GM06990 (cell line): Measurements from ENCODE around the gene HDAC5.
"Not testable (repeated sequence)": the region's sequence is repeated elsewhere in the genome, so short reads cannot be mapped to it uniquely, and the experiment has no call there.

Source experiments
- DNase-seq: peaks from one replicate; pipeline ENCODE4 v3.0.0-alpha.2; 2011; ENCODE audit not compliant: insufficient read length; ENCODE audit errors: extremely low read depth
- H3K27me3 ChIP-seq: replicated peaks from 2 replicates; pipeline ENCODE4 v1.6.0; 2011; ENCODE audit warnings: low read length; ENCODE audit not compliant: control insufficient read depth, insufficient read depth
- H3K36me3 ChIP-seq: 2 replicates; pipeline ENCODE4 v1.5.1; 2011; ENCODE audit warnings: low read length; ENCODE audit not compliant: control insufficient read depth, insufficient read depth
- H3K4me3 ChIP-seq: replicated peaks from 2 replicates; pipeline ENCODE4 v1.5.1; 2011; ENCODE audit warnings: low read depth, mild to moderate bottlenecking, control low read depth, low read length
- TF ChIP-seq, protein P1 (sequence below): IDR thresholded peaks from 2 replicates; pipeline ENCODE4 v1.5.1; 2011; ENCODE audit warnings: low read length, control low read depth, mild to moderate bottlenecking, inconsistent platforms; ENCODE audit not compliant: insufficient read depth, poor library complexity, severe bottlenecking

Gene HDAC5

DNA sequence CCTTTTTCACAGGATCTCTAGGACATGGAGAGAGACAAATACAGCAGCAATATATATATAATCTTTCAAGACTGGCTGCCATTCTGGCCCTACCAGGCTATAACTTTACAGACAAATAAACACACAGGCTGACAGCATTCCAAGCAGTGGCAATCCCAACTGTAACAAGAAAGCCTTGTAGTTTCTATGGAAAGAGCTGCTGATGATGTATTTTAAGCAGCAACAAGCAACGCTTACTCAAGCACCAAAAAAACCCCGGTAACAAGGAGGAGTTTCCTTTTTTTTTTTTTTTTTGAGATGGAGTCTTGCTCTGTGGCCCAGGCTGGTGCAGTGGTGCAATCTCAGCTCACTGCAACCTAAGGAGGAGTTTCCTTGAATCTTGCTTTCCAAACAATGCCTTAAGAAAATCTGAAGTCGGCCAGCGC is 80.2 kb downstream of the HDAC5 start:
- TF ChIP-seq, protein P1, sequence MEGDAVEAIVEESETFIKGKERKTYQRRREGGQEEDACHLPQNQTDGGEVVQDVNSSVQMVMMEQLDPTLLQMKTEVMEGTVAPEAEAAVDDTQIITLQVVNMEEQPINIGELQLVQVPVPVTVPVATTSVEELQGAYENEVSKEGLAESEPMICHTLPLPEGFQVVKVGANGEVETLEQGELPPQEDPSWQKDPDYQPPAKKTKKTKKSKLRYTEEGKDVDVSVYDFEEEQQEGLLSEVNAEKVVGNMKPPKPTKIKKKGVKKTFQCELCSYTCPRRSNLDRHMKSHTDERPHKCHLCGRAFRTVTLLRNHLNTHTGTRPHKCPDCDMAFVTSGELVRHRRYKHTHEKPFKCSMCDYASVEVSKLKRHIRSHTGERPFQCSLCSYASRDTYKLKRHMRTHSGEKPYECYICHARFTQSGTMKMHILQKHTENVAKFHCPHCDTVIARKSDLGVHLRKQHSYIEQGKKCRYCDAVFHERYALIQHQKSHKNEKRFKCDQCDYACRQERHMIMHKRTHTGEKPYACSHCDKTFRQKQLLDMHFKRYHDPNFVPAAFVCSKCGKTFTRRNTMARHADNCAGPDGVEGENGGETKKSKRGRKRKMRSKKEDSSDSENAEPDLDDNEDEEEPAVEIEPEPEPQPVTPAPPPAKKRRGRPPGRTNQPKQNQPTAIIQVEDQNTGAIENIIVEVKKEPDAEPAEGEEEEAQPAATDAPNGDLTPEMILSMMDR: no peak
- Histone ChIP-seq H3K4me3 (no peak overlapping the region), H3K27me3 (no peaks in the 10 kb centered on the region), H3K36me3 (peaks cover 5% of the 10 kb centered on the region)
- DNase-seq: no peak

- Histone ChIP-seq H3K27me3 (no peaks in the 10 kb centered on the region), H3K4me3 (no peak overlapping the region), H3K36me3 (peaks cover 19% of the 10 kb centered on the region)
- TF ChIP-seq, protein P1: no peak
- no peak for DNase-seq
Observed at GRCh38 chr17:44039829-44040635, 83.4 kb downstream of the HDAC5 start.

- DNase-seq: no peak
- TF ChIP-seq, protein P1: no peak
- Histone ChIP-seq H3K27me3 (no peaks in the 10 kb centered on the region), H3K4me3 (no peak overlapping the region), H3K36me3 (peaks cover 22% of the 10 kb centered on the region)
Observed at GRCh38 chr17:44038604-44039011, 84.8 kb downstream of the HDAC5 start.

DNA sequence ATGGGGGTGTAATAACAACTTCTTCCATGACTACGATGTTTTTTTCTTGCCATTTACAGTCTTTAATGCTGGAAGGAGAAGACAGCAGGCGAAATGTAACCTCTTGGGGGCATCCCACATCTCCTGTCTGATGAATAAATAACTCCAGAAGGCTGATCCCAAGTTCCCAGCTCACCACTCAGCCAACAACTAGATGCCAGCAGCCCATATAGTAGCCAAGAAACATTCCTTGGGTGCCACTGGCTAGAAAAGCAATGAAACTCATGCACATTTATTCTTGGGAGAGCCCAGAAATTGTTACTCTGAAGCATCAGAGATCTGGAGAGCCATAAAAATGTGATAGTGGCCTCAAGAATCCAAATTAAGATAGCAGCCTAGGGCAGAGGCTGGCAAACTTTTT is 86.0 kb downstream of the HDAC5 start:
- TF ChIP-seq, protein P1: no peak
- H3K27me3 ChIP-seq: no peaks in the 10 kb centered on the region
- no peak for DNase-seq
- peaks cover 28% of the 10 kb centered on the region for H3K36me3 ChIP-seq
- H3K4me3 ChIP-seq: no peak overlapping the region

GRCh38 chr17:44034688-44035087 is 88.8 kb downstream of the HDAC5 start:
- H3K27me3 ChIP-seq, DNase-seq, H3K4me3 ChIP-seq: not testable (repeated sequence)
- peaks cover 31% of the 10 kb centered on the region for H3K36me3 ChIP-seq

GRCh38 chr17:44033861-44034408 is 89.5 kb downstream of the HDAC5 start:
- H3K27me3 ChIP-seq: no peaks in the 10 kb centered on the region

More at GRCh38 chr17:44033861-44034408, 89.5 kb downstream of the HDAC5 start:
- DNase-seq: no peak
- no peak overlapping the region for H3K4me3 ChIP-seq
- TF ChIP-seq, protein P1: no peak
- H3K36me3 ChIP-seq: peaks cover 33% of the 10 kb centered on the region
